Testis (tissue), 3 donors: Measurements from ENCODE around the gene PTCH1. TPM values are rescaled to one million over a fixed set of nuclear protein-coding genes. Genes with fewer than 3 reads are reported as not detected.

Experiments
- DNase-seq: peaks from one replicate; pipeline ENCODE4 v3.0.0-alpha.2; 2019
- H3K27ac ChIP-seq, 2 donors: fragments of 200-600 bp; sonication (generic); one replicate each; pipeline ENCODE4 v1.5.1; 2019
- H3K27me3 ChIP-seq: fragments of 200-600 bp; sonication (generic); one replicate; pipeline ENCODE4 v1.5.1; 2019
- H3K36me3 ChIP-seq: fragments of 200-600 bp; sonication (generic); one replicate; pipeline ENCODE4 v1.5.1; 2017; ENCODE audit warnings: low read depth; ENCODE audit errors: missing control alignments
- H3K4me1 ChIP-seq: fragments of 200-600 bp; sonication (generic); one replicate; pipeline ENCODE4 v1.5.1; 2019
- H3K4me3 ChIP-seq, 2 donors: fragments of 200-600 bp; sonication (generic); one replicate each; pipeline ENCODE4 v1.5.1; 2017 to 2019
- H3K9me3 ChIP-seq: fragments of 200-600 bp; sonication (generic); one replicate; pipeline ENCODE4 v1.5.1; 2017
- CTCF ChIP-seq, 3 experiments: fragments of 450-650 bp in 2 of 3; fragments of 200-600 bp in 1 of 3; sonication (generic) in 1 of 3; IDR thresholded peaks; one replicate each; pipeline ENCODE4 v1.5.1; 2016 to 2019; ENCODE audit warnings: antibody characterized with exemption in 3 of 3, mild to moderate bottlenecking in 2 of 3, moderate library complexity in 1 of 3
- POLR2A ChIP-seq: fragments of 450-650 bp; IDR thresholded peaks from one replicate; pipeline ENCODE4 v1.6.1; 2017; ENCODE audit warnings: antibody characterized with exemption, mild to moderate bottlenecking, moderate library complexity
- WGBS, 2 donors: methylation state at CpG; one replicate each; pipeline ENCODE4 v1.1.5; 2018; 5-methylcytosine and 5-hydroxymethylcytosine counted together
- intact Hi-C: fragments of 100-400 bp; cut with DNase I; formaldehyde crosslinking; loops from one replicate; pipeline ENCODE4 v1.15.1; 2023; ENCODE audit warnings: low total_unique reads
- polyA plus RNA-seq: library from polyadenylated mRNA; stranded (reverse); fragments of 350-450 nt; fragmentation: Illumina TruSeq; extraction: RNeasy Lipid Tissue Mini Kit (QIAGEN cat#74804); gene quantifications from one replicate; pipeline ENCODE4 v1.2.3, GENCODE V29; 2014; ENCODE audit warnings: low read depth, low replicate concordance; ENCODE audit not compliant: insufficient read depth
- total RNA-seq, 2 donors: library from RNA; depleted of rRNA; stranded (reverse); fragments of >200 nt; gene quantifications; one replicate each; pipeline ENCODE4 v1.2.3, GENCODE V29; 2016

PTCH1 gene
- total and polyA plus RNA-seq, 3 donors from 2014 or later = 51.1 to 127 (median 93.5) TPM

GRCh38 chr9:95438561-95439357 is 78.0 kb downstream of the PTCH1 start:
- no peak overlapping the region for H3K27ac ChIP-seq
- H3K4me3 ChIP-seq = no peak overlapping the region
- WGBS, 2 donors = 82 to 92% methylated on average over 9 of the region's 9 CpGs
- H3K4me1 ChIP-seq = no peaks in the 10 kb centered on the region
- no peak for DNase-seq
- no peaks in the 10 kb centered on the region for H3K9me3 ChIP-seq
- intact Hi-C loops = no loop called here
- no peak for TF ChIP-seq CTCF (IDR thresholded peaks at IDR 0.05)
- no peak for TF ChIP-seq POLR2A
- no peaks in the 10 kb centered on the region for H3K36me3 ChIP-seq
- no peaks in the 10 kb centered on the region for H3K27me3 ChIP-seq

- Histone ChIP-seq H3K27me3 (no peaks in the 10 kb centered on the region), H3K9me3 (no peaks in the 10 kb centered on the region), H3K4me1 (no peaks in the 10 kb centered on the region), H3K36me3 (no peaks in the 10 kb centered on the region), H3K27ac (no peak overlapping the region), H3K4me3 (no peak overlapping the region)
- intact Hi-C loops = no loop called here
- no peak for DNase-seq
- TF ChIP-seq POLR2A (no peak), CTCF (IDR thresholded peaks at IDR 0.05) (no peak)
- WGBS, 2 donors = 93 to 95% methylated on average over 6 of the region's 6 CpGs
These were observed 79.2 kb downstream of the PTCH1 start for GRCh38 chr9:95437559-95437958.

- whole genome bisulfite sequencing, 2 donors = 90 to 94% methylated on average over 7 of the region's 7 CpGs
- Histone ChIP-seq H3K36me3 (no peaks in the 10 kb centered on the region), H3K9me3 (no peaks in the 10 kb centered on the region), H3K4me3 (no peak overlapping the region), H3K27ac (no peak overlapping the region), H3K4me1 (no peaks in the 10 kb centered on the region), H3K27me3 (no peaks in the 10 kb centered on the region)
- no peak for DNase-seq
- intact Hi-C loops = no loop called here
- TF ChIP-seq POLR2A (no peak), CTCF (IDR thresholded peaks at IDR 0.05) (no peak)
These were observed 80.4 kb downstream of the PTCH1 start for GRCh38 chr9:95436416-95436815.

DNA sequence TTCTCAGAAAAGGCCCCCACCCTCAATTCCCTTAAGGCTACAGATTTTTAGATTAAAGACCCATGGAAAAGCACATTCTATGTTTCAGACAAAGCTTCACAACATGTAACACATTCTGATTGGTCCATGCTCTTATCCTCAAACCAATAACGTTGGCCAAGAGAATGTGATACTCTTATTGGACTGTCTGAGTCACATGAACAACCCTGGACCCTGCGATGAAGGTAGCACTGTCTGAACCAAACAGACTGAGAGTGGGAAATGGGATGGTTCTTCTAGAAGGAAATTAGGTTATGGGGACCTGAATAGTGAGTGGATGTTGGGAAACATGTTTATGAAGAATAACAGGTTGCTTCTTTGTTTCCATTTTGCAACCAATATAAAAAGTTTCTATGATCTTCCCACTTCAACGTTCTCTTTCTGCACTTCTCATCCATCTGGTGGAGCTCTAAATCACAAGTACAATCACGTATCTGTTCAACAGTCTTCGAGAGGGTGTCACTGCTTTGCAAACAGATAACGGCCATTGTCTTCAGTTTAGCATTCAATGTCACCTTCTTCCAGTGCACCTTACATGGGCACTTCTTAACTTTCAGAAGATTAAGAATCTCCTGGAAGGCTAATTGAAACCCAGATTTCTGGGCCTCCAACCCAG is 81.6 kb downstream of the PTCH1 start:
- WGBS, 2 donors = 43 to 60% methylated on average over 6 of the region's 6 CpGs
- Histone ChIP-seq H3K4me1 (no peaks in the 10 kb centered on the region), H3K9me3 (no peaks in the 10 kb centered on the region), H3K4me3 (no peak overlapping the region), H3K27ac (no peak overlapping the region), H3K36me3 (no peaks in the 10 kb centered on the region), H3K27me3 (no peaks in the 10 kb centered on the region)
- TF ChIP-seq CTCF (IDR thresholded peaks at IDR 0.05) = no peak
- no peak for TF ChIP-seq POLR2A
- DNase-seq = no peak
- intact Hi-C loops = no loop called here
